GM23248 (cell line): Measurements from ENCODE around the gene KRTAP17-1.

Experiments
- EZH2 ChIP-seq: fragments of 200-600 bp; sonication (generic); IDR thresholded peaks from 2 replicates; pipeline ENCODE4 v1.6.1; 2018; ENCODE audit warnings: antibody characterized with exemption, mild to moderate bottlenecking; ENCODE audit not compliant: insufficient read depth, poor library complexity, severe bottlenecking
- EZH2phosphoT487 ChIP-seq: fragments of 200-600 bp; sonication (generic); IDR thresholded peaks from 2 replicates; pipeline ENCODE4 v1.6.1; 2018; ENCODE audit warnings: antibody characterized with exemption, moderate library complexity, mild to moderate bottlenecking, low read depth; ENCODE audit not compliant: insufficient read depth

GRCh38 chr17:41325126-41325525 is 9.6 kb upstream of the KRTAP17-1 start:
- TF ChIP-seq EZH2 (no peak), EZH2phosphoT487 (no peak)
